ENCODE results near the gene SARNP. TPM values are rescaled to one million over a fixed set of nuclear protein-coding genes. Genes with fewer than 3 reads are reported as not detected.

Gene SARNP
- total RNA-seq, 1 experiment from 2014 or later: 98.3 TPM

DNA sequence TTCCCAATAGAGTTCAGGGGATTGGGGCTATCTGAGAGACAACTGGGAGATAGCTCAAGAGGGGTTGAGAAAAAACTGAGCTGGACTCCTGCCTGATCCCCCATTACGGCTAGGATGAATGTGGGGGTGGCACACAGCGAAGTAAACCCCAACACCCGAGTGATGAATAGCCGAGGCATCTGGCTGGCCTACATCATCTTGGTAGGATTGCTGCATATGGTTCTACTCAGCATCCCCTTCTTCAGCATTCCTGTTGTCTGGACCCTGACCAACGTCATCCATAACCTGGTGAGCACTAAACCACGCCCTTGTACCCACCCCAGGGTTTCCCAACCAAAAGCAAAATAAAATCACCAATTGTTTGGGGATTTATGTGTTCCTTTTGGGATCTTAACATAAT is 1.4 kb upstream of the SARNP start:
- Mint-ChIP-seq H3K36me3 (peaks cover 37% of the 10 kb centered on the region), H3K9me3 (no peaks in the 10 kb centered on the region), H3K4me1 (peaks cover 28% of the 10 kb centered on the region), H3K27me3 (ENCODE audit: low read depth) (no peaks in the 10 kb centered on the region), H3K4me3 (no peak overlapping the region), H3K27ac (no peak overlapping the region; the same call in 1 of the 2 replicates)
- CTCF ChIA-PET: interaction anchor here (1.6 to 7.0 kb wide), 5 partner anchors 8 to 121 kb away, joined by 5 to 97 read pairs (median 18); partner anchors contain the start of gene GDF11
- POLR2A ChIA-PET: interaction anchor here (1.8 to 3.5 kb wide), 3 partner anchors 11 to 81 kb away, joined by 15 to 64 read pairs (median 16); partner anchors contain the start of genes DNAJC14 and GDF11
- TF ChIP-seq TCF7 (CRISPR knock-in tag; IDR thresholded peaks at IDR 0.05; ENCODE audit: low read depth): no peak
- 0 out of 2 replicates have a peak, but pooled peaks have one; percentile 37 for TF ChIP-seq CREM (CRISPR knock-in tag; IDR thresholded peaks at IDR 0.05)
- no peak for ATAC-seq
- no peak for DNase-seq (ENCODE audit: low spot score)

DNA sequence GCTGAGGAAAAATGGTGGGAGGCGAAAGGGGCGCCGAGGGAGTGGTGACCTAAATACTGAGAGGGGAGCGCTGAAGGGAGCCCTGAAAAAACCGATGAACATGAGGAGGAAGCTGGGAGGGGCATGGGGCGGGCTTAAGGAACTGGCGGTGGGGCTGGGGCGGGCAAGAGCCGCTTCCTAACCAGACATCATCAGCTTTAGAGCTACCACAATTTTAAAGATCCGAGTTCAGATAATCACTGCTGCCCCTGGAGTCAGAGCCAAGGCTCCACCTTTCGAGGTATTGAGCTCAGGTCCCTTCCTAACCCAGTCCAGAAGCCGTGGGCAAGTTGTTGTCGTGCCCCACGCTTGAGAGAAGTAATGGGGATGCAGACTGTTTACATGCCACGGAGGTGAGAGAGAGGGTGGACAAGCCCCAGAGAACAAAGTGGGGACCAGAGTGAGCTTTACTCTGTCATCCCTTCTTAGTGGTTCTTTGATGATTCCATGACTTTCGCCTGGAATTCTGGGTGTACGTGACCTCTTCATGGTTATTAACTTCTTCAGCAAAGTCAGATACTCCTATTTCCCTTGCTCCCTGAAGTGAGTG is 710 bp upstream of the SARNP start:
- no peak overlapping the region for H3K4me3 Mint-ChIP-seq
- no peaks in the 10 kb centered on the region for H3K27me3 Mint-ChIP-seq (ENCODE audit: low read depth)
- H3K4me1 Mint-ChIP-seq: peaks cover 32% of the 10 kb centered on the region

DNA sequence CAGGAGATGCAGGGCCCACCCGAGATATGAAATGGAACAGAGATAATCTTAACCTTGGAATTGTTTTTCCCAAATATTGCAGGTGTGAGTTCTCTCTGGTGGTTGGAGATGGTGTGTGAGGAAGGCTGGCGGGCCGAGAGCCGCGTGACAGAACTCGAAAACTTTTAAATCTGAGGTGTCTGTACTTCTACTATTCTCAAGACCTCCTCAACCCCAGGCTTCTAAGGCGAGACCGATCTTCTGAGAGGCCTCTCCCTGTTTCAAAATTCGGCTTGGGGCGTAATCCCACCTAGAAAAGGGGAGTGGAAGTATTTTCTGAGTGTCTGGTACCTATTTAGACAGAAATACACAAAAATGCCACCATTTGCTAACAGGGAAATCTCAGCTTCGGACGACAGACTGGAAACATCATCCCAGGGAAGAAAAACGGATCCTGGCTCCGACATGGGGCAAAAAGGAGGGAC is 611 bp downstream of the SARNP start:
- H3K27ac Mint-ChIP-seq: no peak overlapping the region
- POLR2A ChIA-PET: interaction anchor here (0.6 to 3.5 kb wide), 12 partner anchors 10 to 157 kb away, joined by 3 to 64 read pairs (median 6); partner anchors contain the start of genes DNAJC14, GDF11, PYM1 and RAB5B
- TF ChIP-seq, protein P1, sequence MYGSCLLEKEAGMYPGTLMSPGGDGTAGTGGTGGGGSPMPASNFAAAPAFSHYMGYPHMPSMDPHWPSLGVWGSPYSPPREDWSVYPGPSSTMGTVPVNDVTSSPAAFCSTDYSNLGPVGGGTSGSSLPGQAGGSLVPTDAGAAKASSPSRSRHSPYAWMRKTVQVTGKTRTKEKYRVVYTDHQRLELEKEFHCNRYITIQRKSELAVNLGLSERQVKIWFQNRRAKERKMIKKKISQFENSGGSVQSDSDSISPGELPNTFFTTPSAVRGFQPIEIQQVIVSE (CRISPR knock-in tag; IDR thresholded peaks at IDR 0.05; ENCODE audit: borderline replicate concordance): no peak
- TF ChIP-seq ETV6 (CRISPR knock-in tag; IDR thresholded peaks at IDR 0.05): no peak
- TF ChIP-seq, protein P2, sequence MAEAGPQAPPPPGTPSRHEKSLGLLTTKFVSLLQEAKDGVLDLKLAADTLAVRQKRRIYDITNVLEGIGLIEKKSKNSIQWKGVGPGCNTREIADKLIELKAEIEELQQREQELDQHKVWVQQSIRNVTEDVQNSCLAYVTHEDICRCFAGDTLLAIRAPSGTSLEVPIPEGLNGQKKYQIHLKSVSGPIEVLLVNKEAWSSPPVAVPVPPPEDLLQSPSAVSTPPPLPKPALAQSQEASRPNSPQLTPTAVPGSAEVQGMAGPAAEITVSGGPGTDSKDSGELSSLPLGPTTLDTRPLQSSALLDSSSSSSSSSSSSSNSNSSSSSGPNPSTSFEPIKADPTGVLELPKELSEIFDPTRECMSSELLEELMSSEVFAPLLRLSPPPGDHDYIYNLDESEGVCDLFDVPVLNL (CRISPR knock-in tag; IDR thresholded peaks at IDR 0.05; ENCODE audit: borderline replicate concordance, low read depth): no peak
- TF ChIP-seq, protein P3, sequence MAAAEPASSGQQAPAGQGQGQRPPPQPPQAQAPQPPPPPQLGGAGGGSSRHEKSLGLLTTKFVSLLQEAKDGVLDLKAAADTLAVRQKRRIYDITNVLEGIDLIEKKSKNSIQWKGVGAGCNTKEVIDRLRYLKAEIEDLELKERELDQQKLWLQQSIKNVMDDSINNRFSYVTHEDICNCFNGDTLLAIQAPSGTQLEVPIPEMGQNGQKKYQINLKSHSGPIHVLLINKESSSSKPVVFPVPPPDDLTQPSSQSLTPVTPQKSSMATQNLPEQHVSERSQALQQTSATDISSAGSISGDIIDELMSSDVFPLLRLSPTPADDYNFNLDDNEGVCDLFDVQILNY (CRISPR knock-in tag; IDR thresholded peaks at IDR 0.05): no peak
- TF ChIP-seq, protein P4, sequence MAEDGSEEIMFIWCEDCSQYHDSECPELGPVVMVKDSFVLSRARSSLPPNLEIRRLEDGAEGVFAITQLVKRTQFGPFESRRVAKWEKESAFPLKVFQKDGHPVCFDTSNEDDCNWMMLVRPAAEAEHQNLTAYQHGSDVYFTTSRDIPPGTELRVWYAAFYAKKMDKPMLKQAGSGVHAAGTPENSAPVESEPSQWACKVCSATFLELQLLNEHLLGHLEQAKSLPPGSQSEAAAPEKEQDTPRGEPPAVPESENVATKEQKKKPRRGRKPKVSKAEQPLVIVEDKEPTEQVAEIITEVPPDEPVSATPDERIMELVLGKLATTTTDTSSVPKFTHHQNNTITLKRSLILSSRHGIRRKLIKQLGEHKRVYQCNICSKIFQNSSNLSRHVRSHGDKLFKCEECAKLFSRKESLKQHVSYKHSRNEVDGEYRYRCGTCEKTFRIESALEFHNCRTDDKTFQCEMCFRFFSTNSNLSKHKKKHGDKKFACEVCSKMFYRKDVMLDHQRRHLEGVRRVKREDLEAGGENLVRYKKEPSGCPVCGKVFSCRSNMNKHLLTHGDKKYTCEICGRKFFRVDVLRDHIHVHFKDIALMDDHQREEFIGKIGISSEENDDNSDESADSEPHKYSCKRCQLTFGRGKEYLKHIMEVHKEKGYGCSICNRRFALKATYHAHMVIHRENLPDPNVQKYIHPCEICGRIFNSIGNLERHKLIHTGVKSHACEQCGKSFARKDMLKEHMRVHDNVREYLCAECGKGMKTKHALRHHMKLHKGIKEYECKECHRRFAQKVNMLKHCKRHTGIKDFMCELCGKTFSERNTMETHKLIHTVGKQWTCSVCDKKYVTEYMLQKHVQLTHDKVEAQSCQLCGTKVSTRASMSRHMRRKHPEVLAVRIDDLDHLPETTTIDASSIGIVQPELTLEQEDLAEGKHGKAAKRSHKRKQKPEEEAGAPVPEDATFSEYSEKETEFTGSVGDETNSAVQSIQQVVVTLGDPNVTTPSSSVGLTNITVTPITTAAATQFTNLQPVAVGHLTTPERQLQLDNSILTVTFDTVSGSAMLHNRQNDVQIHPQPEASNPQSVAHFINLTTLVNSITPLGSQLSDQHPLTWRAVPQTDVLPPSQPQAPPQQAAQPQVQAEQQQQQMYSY (CRISPR knock-in tag; IDR thresholded peaks at IDR 0.05): no peak
- TF ChIP-seq ZNF263 (CRISPR knock-in tag; IDR thresholded peaks at IDR 0.05; ENCODE audit: low read depth): no peak
- TF ChIP-seq SMAD4 (CRISPR knock-in tag; IDR thresholded peaks at IDR 0.05): no peak
- no peak for TF ChIP-seq ZNF396 (CRISPR knock-in tag; IDR thresholded peaks at IDR 0.05; ENCODE audit: borderline replicate concordance)
- TF ChIP-seq, protein P5, sequence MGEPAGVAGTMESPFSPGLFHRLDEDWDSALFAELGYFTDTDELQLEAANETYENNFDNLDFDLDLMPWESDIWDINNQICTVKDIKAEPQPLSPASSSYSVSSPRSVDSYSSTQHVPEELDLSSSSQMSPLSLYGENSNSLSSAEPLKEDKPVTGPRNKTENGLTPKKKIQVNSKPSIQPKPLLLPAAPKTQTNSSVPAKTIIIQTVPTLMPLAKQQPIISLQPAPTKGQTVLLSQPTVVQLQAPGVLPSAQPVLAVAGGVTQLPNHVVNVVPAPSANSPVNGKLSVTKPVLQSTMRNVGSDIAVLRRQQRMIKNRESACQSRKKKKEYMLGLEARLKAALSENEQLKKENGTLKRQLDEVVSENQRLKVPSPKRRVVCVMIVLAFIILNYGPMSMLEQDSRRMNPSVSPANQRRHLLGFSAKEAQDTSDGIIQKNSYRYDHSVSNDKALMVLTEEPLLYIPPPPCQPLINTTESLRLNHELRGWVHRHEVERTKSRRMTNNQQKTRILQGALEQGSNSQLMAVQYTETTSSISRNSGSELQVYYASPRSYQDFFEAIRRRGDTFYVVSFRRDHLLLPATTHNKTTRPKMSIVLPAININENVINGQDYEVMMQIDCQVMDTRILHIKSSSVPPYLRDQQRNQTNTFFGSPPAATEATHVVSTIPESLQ (CRISPR knock-in tag; IDR thresholded peaks at IDR 0.05): no peak
- TF ChIP-seq NR2C2 (CRISPR knock-in tag; IDR thresholded peaks at IDR 0.05): no peak
- no peak for TF ChIP-seq ZNF138 (CRISPR knock-in tag; conservative IDR thresholded peaks at IDR 0.05)

More for the DNA sequence above, 710 bp upstream of the SARNP start:
- no peak overlapping the region; the same call in 1 of the 2 replicates for H3K27ac Mint-ChIP-seq
- ChIA-PET CTCF (interaction anchor here (0.6 to 7.0 kb wide), 26 partner anchors 9 to 308 kb away, joined by 3 to 97 read pairs (median 5); partner anchors contain the start of genes DNAJC14, GDF11, PA2G4 and RAB5B), POLR2A (interaction anchor here (0.6 to 3.5 kb wide), 18 partner anchors 9 to 876 kb away, joined by 3 to 64 read pairs (median 5); partner anchors contain the start of genes CD63, DNAJC14, GDF11 and PYM1)
- peaks cover 35% of the 10 kb centered on the region for H3K36me3 Mint-ChIP-seq
- TF ChIP-seq TEAD4 (CRISPR knock-in tag; IDR thresholded peaks at IDR 0.05) (no peak), ZNF263 (CRISPR knock-in tag; IDR thresholded peaks at IDR 0.05; ENCODE audit: low read depth) (no peak), KAT7 (CRISPR knock-in tag; IDR thresholded peaks at IDR 0.05; ENCODE audit: borderline replicate concordance) (no peak), EMX1 (CRISPR knock-in tag; IDR thresholded peaks at IDR 0.05) (0 out of 2 replicates have a peak, but pooled peaks have one; percentile 14), NFE2L1 (CRISPR knock-in tag; IDR thresholded peaks at IDR 0.05) (0 out of 2 replicates have a peak, but pooled peaks have one; percentile 24)
- TF ChIP-seq, protein P6, sequence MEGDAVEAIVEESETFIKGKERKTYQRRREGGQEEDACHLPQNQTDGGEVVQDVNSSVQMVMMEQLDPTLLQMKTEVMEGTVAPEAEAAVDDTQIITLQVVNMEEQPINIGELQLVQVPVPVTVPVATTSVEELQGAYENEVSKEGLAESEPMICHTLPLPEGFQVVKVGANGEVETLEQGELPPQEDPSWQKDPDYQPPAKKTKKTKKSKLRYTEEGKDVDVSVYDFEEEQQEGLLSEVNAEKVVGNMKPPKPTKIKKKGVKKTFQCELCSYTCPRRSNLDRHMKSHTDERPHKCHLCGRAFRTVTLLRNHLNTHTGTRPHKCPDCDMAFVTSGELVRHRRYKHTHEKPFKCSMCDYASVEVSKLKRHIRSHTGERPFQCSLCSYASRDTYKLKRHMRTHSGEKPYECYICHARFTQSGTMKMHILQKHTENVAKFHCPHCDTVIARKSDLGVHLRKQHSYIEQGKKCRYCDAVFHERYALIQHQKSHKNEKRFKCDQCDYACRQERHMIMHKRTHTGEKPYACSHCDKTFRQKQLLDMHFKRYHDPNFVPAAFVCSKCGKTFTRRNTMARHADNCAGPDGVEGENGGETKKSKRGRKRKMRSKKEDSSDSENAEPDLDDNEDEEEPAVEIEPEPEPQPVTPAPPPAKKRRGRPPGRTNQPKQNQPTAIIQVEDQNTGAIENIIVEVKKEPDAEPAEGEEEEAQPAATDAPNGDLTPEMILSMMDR (IDR thresholded peaks at IDR 0.05): no peak
- TF ChIP-seq, protein P7, sequence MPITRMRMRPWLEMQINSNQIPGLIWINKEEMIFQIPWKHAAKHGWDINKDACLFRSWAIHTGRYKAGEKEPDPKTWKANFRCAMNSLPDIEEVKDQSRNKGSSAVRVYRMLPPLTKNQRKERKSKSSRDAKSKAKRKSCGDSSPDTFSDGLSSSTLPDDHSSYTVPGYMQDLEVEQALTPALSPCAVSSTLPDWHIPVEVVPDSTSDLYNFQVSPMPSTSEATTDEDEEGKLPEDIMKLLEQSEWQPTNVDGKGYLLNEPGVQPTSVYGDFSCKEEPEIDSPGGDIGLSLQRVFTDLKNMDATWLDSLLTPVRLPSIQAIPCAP (CRISPR knock-in tag; IDR thresholded peaks at IDR 0.05): no peak
- no peaks in the 10 kb centered on the region for H3K9me3 Mint-ChIP-seq
- no peak for DNase-seq (ENCODE audit: low spot score)
- ATAC-seq: peak; percentile 8

More for the DNA sequence above, 611 bp downstream of the SARNP start:
- CTCF ChIA-PET: interaction anchor here (0.6 to 7.0 kb wide), 18 partner anchors 10 to 287 kb away, joined by 3 to 97 read pairs (median 7); partner anchors contain the start of genes BLOC1S1, DNAJC14, GDF11 and PA2G4
- peaks cover 45% of the 10 kb centered on the region for H3K4me1 Mint-ChIP-seq
- H3K27me3 Mint-ChIP-seq (ENCODE audit: low read depth): no peaks in the 10 kb centered on the region
- no peak for ATAC-seq
- peaks cover 24% of the 10 kb centered on the region for H3K36me3 Mint-ChIP-seq
- H3K9me3 Mint-ChIP-seq: no peaks in the 10 kb centered on the region
- DNase-seq (ENCODE audit: low spot score): no peak
- no peak overlapping the region for H3K4me3 Mint-ChIP-seq

Data from WTC11 (cell line).